ENCODE results near the gene LDAH. TPM values are rescaled to one million over a fixed set of nuclear protein-coding genes. Genes with fewer than 3 reads are reported as not detected.

The LDAH gene
- total and polyA plus RNA-seq, 2 donors from 2014 or later (not counting 2 experiments from before 2014, with no cell fraction given), result 5.9 to 14.2 TPM

Other genes starting within 250 kb of the LDAH start
- 21.0 and 23.8 TPM in 2 replicates for gene HS1BP3, start 172.0 kb downstream of the LDAH start, total RNA-seq
- gene HS1BP3, start 172.0 kb downstream of the LDAH start, polyA plus RNA-seq, result 21.8 and 23.1 TPM in 2 replicates
- gene GDF7, start 156.0 kb downstream of the LDAH start, total RNA-seq, result not detected in 2 replicates
- not detected in 2 replicates for gene GDF7, start 156.0 kb downstream of the LDAH start, polyA plus RNA-seq
- not detected in 2 replicates for gene APOB, start 221.0 kb upstream of the LDAH start, total RNA-seq
- gene APOB, start 221.0 kb upstream of the LDAH start, polyA plus RNA-seq, result not detected in 2 replicates

All from foreskin keratinocyte (primary cell).